KOPT-K1 (cell line): ENCODE data around the gene PPP3CA.
"Not testable (repeated sequence)": the region's sequence is repeated elsewhere in the genome, so short reads cannot be mapped to it uniquely, and the experiment has no call there.

ENCODE experiments used
- H3K27ac ChIP-seq: fragments of 200-600 bp; sonication (generic); 2 replicates; pipeline ENCODE4 v1.5.1; 2016; ENCODE audit warnings: antibody characterized with exemption, mild to moderate bottlenecking, low read depth, low read length; ENCODE audit not compliant: poor library complexity, severe bottlenecking
- H3K36me3 ChIP-seq: fragments of 200-600 bp; sonication (generic); 2 replicates; pipeline ENCODE4 v1.5.1; 2017; ENCODE audit warnings: antibody characterized with exemption, mild to moderate bottlenecking, low read length, moderate library complexity; ENCODE audit not compliant: insufficient read depth
- H3K9me3 ChIP-seq: fragments of 200-600 bp; sonication (generic); 2 replicates; pipeline ENCODE4 v1.5.1; 2017; ENCODE audit warnings: antibody characterized with exemption, low read length, mild to moderate bottlenecking; ENCODE audit not compliant: insufficient read depth, poor library complexity, severe bottlenecking

Gene PPP3CA

DNA sequence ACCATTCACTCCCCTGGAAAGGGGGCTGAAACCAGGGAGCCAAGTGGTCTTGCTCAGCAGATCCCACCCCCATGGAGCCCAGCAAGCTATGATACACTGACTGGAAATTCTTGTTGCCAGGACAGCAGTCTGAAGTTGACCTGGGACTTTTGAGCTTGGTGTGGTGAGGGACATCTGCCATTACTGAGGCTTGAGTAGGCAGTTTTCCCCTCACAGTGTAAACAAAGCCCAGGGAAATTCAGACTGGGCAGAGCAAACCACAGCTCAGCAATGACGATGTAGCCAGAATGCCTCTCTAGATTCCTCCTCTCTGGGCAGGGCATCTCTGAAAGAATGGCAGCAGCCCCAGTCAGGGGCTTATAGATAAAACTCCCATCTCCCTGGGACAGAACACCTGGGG, 218.4 kb downstream of the PPP3CA start:
- H3K27ac ChIP-seq, H3K9me3 ChIP-seq, H3K36me3 ChIP-seq: not testable (repeated sequence)

DNA sequence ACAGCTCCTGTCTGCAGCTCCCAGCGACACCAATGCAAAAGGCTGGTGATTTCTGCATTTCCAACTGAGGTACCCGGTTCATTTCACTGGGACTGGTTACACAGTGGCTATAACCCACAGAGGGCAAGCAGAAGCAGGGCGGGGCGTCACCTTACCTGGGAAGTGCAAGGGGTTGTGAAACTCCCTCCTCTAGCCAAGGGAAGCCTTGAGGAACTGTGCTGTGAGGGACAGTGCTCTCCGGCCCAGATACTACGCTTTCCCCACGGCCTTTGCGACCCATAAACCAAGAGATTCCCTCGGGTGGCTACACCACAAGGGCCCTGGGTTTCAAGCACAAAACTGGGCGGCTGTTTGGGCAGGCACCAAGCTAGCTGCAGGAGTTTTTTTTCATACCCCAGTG, 218.9 kb downstream of the PPP3CA start:
- Histone ChIP-seq H3K27ac (no peak overlapping the region), H3K9me3 (no peaks in the 10 kb centered on the region), H3K36me3 (no peaks in the 10 kb centered on the region)

DNA sequence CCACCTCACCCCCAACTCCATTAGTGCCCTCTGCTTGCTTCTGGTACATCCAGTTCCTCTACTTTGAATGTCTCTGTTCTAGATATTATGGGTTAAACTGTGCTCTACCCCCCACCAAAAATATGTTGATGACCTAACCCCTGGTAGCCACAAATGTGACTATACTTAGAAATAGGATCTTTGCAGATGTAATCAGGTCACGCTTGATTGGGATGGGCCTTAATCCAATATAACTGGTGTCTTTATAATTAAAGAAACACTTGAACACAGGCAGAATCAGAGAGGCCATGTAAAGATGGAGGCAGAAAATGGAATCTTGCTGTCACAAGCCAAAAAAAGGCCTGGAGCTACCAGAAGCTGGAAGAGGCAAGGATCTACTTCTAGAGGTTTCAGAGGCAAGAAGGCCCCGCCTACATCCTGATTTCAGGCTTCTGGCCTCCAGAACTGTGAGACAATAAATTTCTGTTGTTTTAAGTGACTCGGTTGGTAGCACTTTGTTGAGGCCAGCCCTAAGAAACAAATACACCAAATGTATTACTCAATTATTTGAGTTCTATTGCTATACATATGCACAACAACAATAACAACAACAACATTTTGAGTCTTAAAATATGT, 220.0 kb downstream of the PPP3CA start:
- H3K9me3 ChIP-seq, result no peaks in the 10 kb centered on the region
- no peak overlapping the region for H3K27ac ChIP-seq
- H3K36me3 ChIP-seq, result no peaks in the 10 kb centered on the region

GRCh38 chr4:101126059-101126458, 221.3 kb downstream of the PPP3CA start:
- H3K36me3 ChIP-seq, result no peaks in the 10 kb centered on the region
- H3K27ac ChIP-seq, result no peak overlapping the region

GRCh38 chr4:101125045-101125942, 222.0 kb downstream of the PPP3CA start:
- Histone ChIP-seq H3K36me3 (no peaks in the 10 kb centered on the region), H3K9me3 (no peaks in the 10 kb centered on the region), H3K27ac (no peak overlapping the region)

More at GRCh38 chr4:101126059-101126458, 221.3 kb downstream of the PPP3CA start:
- no peaks in the 10 kb centered on the region for H3K9me3 ChIP-seq

- Histone ChIP-seq H3K9me3 (no peaks in the 10 kb centered on the region), H3K27ac (no peak overlapping the region)
Observed at GRCh38 chr4:101123231-101123630, 224.1 kb downstream of the PPP3CA start.

GRCh38 chr4:101122019-101122418, 225.3 kb downstream of the PPP3CA start:
- Histone ChIP-seq H3K27ac (no peak overlapping the region), H3K36me3 (no peaks in the 10 kb centered on the region), H3K9me3 (no peaks in the 10 kb centered on the region)

More at GRCh38 chr4:101123231-101123630, 224.1 kb downstream of the PPP3CA start:
- no peaks in the 10 kb centered on the region for H3K36me3 ChIP-seq

- Histone ChIP-seq H3K36me3 (no peaks in the 10 kb centered on the region), H3K27ac (no peak overlapping the region), H3K9me3 (no peaks in the 10 kb centered on the region)
Observed at GRCh38 chr4:101119141-101119540, 228.2 kb downstream of the PPP3CA start.

DNA sequence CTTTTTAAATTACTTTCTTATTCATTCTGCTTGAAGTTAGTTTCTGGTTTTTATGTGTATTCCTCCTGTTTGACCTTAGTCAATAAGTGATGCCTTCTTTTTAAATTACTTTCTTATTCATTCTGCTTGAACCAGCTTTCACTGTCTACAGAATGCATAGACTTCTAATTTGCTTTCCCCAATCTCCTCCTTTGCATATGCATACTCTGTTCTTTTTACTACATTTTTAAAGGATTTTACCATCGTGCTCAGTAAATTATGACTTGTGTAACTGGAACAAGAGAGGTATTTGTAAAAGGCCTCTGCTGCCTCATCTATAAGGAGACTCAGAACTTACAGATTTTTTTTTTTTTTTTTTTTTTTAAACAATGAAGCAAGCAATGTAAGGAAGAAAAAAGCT, 228.7 kb downstream of the PPP3CA start:
- H3K36me3 ChIP-seq, result no peaks in the 10 kb centered on the region
- H3K9me3 ChIP-seq, result no peaks in the 10 kb centered on the region
- H3K27ac ChIP-seq, result no peak overlapping the region

DNA sequence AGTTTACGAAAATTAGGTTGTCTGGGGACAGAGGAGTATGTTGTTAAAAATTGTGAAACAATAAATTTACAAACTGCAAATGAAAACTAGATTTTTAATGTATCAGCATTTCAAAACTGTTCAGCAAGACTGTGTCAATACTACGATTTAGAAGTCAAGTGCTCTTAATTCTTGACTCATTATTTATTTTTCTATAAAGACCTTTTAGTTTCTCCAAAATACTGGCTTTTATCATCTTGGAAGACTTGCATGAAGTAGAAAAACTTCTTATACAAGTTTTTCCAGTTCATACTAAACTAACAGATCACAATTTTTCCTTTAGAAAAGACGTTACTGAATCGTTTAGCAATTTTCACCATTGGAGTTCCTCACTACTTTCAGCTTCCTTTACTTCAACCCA, 231.4 kb downstream of the PPP3CA start:
- H3K36me3 ChIP-seq, result no peaks in the 10 kb centered on the region
- H3K27ac ChIP-seq, result no peak overlapping the region
- no peaks in the 10 kb centered on the region for H3K9me3 ChIP-seq

DNA sequence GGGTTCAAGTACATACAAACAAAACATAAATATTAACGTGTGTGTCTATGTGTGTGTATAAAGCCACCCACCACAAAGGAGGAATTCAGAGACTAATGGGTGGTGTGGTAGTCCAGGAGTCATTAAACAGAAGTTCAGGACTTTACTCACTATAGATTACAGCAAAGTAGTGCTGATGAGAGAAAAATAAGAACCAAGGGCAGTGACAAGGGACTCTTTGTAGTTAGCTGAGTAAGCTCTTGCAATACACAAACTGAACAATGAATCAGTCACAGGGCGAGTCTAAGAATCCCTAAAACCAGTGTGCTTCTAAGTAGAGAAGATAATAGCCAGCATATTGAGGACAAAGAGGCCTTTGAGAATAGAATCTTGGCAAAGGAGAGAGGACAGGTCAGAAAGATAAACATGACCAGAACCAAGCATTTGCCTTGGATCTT, 232.4 kb downstream of the PPP3CA start:
- Histone ChIP-seq H3K9me3 (no peaks in the 10 kb centered on the region), H3K27ac (no peak overlapping the region), H3K36me3 (no peaks in the 10 kb centered on the region)

DNA sequence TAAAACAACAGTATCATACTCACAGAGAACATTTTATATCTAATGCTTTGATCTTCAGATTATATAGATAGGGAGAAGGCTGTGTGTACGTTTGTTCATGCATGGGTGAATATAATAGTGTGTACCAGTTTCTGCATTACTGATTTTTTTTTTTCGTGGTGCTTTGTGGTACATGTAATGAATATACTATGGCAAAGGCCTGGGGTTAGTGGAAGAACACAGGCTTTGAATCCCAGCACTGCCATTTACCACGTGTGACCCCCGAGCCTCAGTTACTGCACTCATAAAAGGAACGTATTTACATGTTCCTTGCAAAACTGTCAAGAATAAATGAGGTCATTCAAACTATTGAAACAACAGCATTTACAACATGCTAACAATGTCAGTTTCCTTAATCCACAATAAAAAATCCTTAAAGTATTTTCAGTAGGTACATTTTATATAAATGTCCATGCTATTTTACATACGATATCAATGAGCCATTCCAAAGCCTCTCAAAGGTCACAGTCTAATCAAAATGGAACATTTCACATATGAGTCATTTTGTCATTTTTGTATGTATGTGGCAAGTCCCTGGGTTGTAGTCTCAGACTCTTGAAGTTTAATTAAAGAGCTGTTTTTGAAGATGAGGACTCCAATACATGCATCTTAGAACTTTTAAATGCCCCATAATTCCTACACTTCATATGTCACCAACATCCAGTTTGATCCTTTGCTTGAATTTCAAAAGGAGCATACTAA, 242.8 kb downstream of the PPP3CA start:
- peak overlapping the region; percentile 60 for H3K27ac ChIP-seq
- no peaks in the 10 kb centered on the region for H3K9me3 ChIP-seq
- H3K36me3 ChIP-seq, result no peaks in the 10 kb centered on the region

GRCh38 chr4:101103381-101104142, 243.8 kb downstream of the PPP3CA start:
- H3K27ac ChIP-seq, result peak overlapping the region; percentile 60
- H3K9me3 ChIP-seq, result no peaks in the 10 kb centered on the region
- no peaks in the 10 kb centered on the region for H3K36me3 ChIP-seq

GRCh38 chr4:101102114-101102742, 245.1 kb downstream of the PPP3CA start:
- H3K36me3 ChIP-seq, result no peaks in the 10 kb centered on the region; the same call in 1 of the 2 replicates
- H3K9me3 ChIP-seq, result no peaks in the 10 kb centered on the region
- no peak overlapping the region for H3K27ac ChIP-seq
